Measurements from ENCODE around the gene NCAN.

Gene NCAN

GRCh38 chr19:19296953-19297689, 85.4 kb downstream of the NCAN start:
- Histone ChIP-seq H3K27me3 (ENCODE audit: insufficient read depth, low read length, poor library complexity, severe bottlenecking) (no peaks in the 10 kb centered on the region), H3K4me3 (ENCODE audit: low read length, poor library complexity, severe bottlenecking) (no peak overlapping the region), H3K9ac (ENCODE audit: low read depth, low read length, poor library complexity, severe bottlenecking) (no peak overlapping the region), H2AFZ (ENCODE audit: low read length) (no peak overlapping the region), H3K79me2 (ENCODE audit: insufficient read depth, low read length) (no peaks in the 10 kb centered on the region), H3K9me3 (ENCODE audit: insufficient read depth, low read depth, low read length) (no peaks in the 10 kb centered on the region), H3K36me3 (ENCODE audit: insufficient read depth, low read length) (peaks cover 29% of the 10 kb centered on the region; the same call in 1 of the 2 replicates), H3K4me1 (ENCODE audit: insufficient read depth, low read length, poor library complexity, severe bottlenecking) (no peaks in the 10 kb centered on the region), H3F3A (ENCODE audit: low read depth) (no peaks in the 10 kb centered on the region), H3K4me2 (ENCODE audit: low read depth, low read length, poor library complexity, severe bottlenecking) (no peak overlapping the region), H3K9me2 (replicated peaks; ENCODE audit: low read depth, low read length) (no peaks in the 10 kb centered on the region), H4K20me1 (ENCODE audit: insufficient read depth, low read length, poor library complexity, severe bottlenecking) (no peaks in the 10 kb centered on the region)
- TF ChIP-seq EZH2phosphoT487 (IDR thresholded peaks at IDR 0.05; ENCODE audit: borderline replicate concordance) (no peak), CTCF (conservative IDR thresholded peaks at IDR 0.05; ENCODE audit: low read length) (no peak)

- no peaks in the 10 kb centered on the region for H3K4me1 ChIP-seq (ENCODE audit: insufficient read depth, low read length, poor library complexity, severe bottlenecking)
- H3K9me3 ChIP-seq (ENCODE audit: insufficient read depth, low read depth, low read length), result no peaks in the 10 kb centered on the region
- no peak overlapping the region for H3K9ac ChIP-seq (ENCODE audit: low read depth, low read length, poor library complexity, severe bottlenecking)
- H3K36me3 ChIP-seq (ENCODE audit: insufficient read depth, low read length), result peaks cover 31% of the 10 kb centered on the region; the same call in 1 of the 2 replicates
- H3K9me2 ChIP-seq (replicated peaks; ENCODE audit: low read depth, low read length), result no peaks in the 10 kb centered on the region
- H3K79me2 ChIP-seq (ENCODE audit: insufficient read depth, low read length), result no peaks in the 10 kb centered on the region
- no peak overlapping the region for H3K4me2 ChIP-seq (ENCODE audit: low read depth, low read length, poor library complexity, severe bottlenecking)
- H2AFZ ChIP-seq (ENCODE audit: low read length), result no peak overlapping the region
- H3F3A ChIP-seq (ENCODE audit: low read depth), result no peaks in the 10 kb centered on the region
- no peak overlapping the region for H3K4me3 ChIP-seq (ENCODE audit: low read length, poor library complexity, severe bottlenecking)
- no peaks in the 10 kb centered on the region for H4K20me1 ChIP-seq (ENCODE audit: insufficient read depth, low read length, poor library complexity, severe bottlenecking)
- TF ChIP-seq EZH2phosphoT487 (IDR thresholded peaks at IDR 0.05; ENCODE audit: borderline replicate concordance) (no peak), CTCF (conservative IDR thresholded peaks at IDR 0.05; ENCODE audit: low read length) (no peak)
- H3K27me3 ChIP-seq (ENCODE audit: insufficient read depth, low read length, poor library complexity, severe bottlenecking), result no peaks in the 10 kb centered on the region
Measured at GRCh38 chr19:19297759-19298158, 86.0 kb downstream of the NCAN start.

GRCh38 chr19:19300613-19301012, 88.9 kb downstream of the NCAN start:
- H3K4me1 ChIP-seq (ENCODE audit: insufficient read depth, low read length, poor library complexity, severe bottlenecking), result no peaks in the 10 kb centered on the region
- no peaks in the 10 kb centered on the region for H3K9me3 ChIP-seq (ENCODE audit: insufficient read depth, low read depth, low read length)
- H2AFZ ChIP-seq (ENCODE audit: low read length), result no peak overlapping the region
- H3K9ac ChIP-seq (ENCODE audit: low read depth, low read length, poor library complexity, severe bottlenecking), result no peak overlapping the region
- TF ChIP-seq EZH2phosphoT487 (IDR thresholded peaks at IDR 0.05; ENCODE audit: borderline replicate concordance) (no peak), CTCF (conservative IDR thresholded peaks at IDR 0.05; ENCODE audit: low read length) (no peak)
- H3K4me2 ChIP-seq (ENCODE audit: low read depth, low read length, poor library complexity, severe bottlenecking), result no peak overlapping the region
- no peak overlapping the region for H3K4me3 ChIP-seq (ENCODE audit: low read length, poor library complexity, severe bottlenecking)
- peaks cover 43% of the 10 kb centered on the region; the same call in 1 of the 2 replicates for H3K36me3 ChIP-seq (ENCODE audit: insufficient read depth, low read length)
- H3K79me2 ChIP-seq (ENCODE audit: insufficient read depth, low read length), result no peaks in the 10 kb centered on the region
- no peaks in the 10 kb centered on the region for H4K20me1 ChIP-seq (ENCODE audit: insufficient read depth, low read length, poor library complexity, severe bottlenecking)
- no peaks in the 10 kb centered on the region for H3K27me3 ChIP-seq (ENCODE audit: insufficient read depth, low read length, poor library complexity, severe bottlenecking)
- H3F3A ChIP-seq (ENCODE audit: low read depth), result no peaks in the 10 kb centered on the region
- H3K9me2 ChIP-seq (replicated peaks; ENCODE audit: low read depth, low read length), result no peaks in the 10 kb centered on the region
